T follicular helper cell (primary cell): ENCODE data around the gene SNRPB2.

Experiments
- DNase-seq: peaks from one replicate; pipeline ENCODE4 v3.0.0-alpha.2; 2020; ENCODE audit warnings: low read depth

The SNRPB2 gene

DNA sequence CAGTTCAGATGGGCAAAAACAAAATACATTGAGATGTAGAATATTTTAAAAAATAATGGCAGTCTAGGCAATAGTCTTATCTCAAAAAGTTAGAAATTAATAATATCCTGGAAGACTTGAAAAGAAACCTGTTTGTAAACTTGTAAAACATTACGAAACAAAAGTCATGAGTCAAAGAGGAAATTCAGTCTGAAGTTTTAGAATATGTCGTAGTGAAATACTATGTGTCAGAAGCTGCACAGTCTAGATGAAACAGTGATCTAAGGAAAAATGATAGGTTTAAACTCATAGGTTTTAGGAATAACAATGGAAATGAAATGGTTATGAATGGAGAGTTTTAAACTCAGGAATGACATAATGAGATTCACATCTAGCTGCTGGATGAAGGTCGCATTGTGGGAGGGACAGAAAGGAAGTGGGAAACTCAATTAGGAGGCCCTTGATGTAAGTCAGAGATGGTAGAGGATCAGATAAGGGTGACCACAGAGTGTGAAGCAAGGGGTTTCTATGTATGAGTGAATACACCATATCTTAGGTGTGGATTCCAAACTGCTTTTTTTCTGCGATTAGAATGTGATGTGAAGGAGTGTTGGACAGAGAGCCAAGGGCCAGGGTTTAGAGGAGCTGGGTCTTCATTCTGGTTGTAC, 2.8 kb downstream of the SNRPB2 start:
- DNase-seq, result no peak

DNA sequence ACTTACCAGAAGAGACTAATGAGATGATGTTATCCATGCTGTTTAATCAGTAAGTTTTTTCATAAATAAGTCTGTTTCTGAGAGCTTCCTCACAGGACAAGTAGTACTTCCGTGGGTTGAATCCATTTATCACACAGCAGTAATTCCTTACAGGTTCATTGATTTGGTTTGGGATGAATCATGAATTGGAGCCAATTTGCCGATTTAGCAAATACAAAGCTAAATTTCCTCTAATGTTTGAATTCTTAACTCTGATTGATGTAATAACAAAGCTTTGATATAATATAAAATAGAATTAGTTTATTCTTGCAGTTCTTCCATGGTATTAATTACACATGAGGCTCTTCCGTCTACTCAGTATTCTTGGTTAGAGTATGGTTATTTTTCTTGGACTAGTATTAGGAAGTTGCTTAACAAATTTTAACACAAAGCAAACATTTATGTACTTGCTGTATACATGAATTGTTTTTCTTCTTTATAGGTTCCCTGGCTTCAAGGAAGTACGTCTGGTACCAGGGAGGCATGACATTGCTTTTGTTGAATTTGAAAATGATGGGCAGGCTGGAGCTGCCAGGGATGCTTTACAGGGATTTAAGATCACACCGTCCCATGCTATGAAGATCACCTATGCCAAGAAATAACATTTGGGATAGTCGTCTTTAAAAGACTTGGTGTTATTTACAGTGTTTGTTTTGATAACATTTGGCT, 10.7 kb downstream of the SNRPB2 start:
- DNase-seq, result no peak

DNA sequence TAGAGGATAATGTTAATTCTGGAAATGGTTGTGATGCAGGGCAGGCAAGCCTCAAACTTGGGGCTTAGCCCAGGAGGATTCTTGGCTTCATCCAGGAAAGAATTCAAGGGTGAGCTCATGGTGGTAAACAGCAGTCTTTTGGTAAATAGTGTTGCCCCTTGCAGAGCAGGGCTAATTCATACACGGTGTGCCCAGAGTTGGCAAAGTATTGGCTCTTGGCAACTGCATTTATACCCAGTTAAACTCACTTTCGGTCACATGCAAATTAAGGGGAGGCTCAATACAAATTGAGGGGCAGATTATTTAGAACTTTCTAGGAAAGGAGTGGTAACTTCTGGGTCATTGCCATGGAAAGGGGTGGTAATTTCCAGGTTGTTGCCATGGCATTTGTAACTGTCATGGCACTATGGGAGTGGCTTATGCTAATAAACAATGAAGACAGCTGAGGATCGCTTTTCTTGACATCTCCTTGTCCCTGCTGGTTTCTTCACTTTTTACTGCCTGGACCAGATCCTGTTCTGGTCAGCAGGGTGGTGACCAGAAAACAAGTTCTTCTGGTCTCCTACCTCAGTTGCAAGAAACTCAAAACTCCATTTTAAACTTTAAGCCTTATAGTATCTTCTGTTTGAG, 14.5 kb downstream of the SNRPB2 start:
- DNase-seq, result no peak

DNA sequence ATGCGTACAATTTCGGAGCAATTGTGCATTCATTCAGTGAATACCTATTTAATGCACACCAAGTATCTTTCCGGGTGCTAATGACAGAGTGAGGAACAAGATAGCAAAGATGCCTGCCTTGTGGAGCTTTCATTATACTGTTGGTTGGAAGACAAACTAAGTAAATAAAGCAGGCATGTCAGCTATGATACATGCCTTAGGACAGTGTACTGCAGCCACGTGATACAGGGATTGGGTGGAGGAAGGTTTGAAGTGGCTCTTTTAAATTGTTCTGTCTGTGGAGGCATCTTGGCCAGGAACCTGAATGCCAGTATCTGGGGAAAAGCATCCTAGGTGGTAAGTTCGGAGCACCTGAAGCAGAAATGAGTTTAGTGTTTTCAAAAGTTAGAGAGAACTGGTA, 15.4 kb downstream of the SNRPB2 start:
- DNase-seq, result no peak

DNA sequence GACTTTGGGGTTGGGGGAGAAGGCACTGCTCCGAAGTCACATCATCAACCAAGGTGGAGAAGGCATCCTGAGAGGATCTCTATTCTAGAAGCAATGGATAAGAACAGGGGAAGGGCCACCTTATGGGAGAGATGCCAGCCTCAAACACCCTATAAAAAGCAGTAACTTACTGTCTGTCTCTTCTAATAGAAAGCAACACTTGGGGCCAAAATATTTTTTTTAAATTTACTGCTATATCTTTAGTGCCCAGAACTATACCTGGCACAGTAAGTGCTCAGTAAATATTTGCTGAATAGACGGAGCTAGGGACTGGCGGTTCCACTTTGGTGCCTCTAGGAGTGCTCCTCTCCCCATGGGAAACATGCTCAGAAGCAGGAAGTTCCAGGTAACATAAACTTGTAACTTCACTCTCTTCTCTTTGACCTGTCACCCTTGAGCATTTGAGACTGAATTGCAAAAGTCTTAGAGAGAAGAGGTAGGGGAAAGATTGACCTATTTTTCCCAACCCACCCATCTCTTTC, 17.5 kb downstream of the SNRPB2 start:
- no peak for DNase-seq

DNA sequence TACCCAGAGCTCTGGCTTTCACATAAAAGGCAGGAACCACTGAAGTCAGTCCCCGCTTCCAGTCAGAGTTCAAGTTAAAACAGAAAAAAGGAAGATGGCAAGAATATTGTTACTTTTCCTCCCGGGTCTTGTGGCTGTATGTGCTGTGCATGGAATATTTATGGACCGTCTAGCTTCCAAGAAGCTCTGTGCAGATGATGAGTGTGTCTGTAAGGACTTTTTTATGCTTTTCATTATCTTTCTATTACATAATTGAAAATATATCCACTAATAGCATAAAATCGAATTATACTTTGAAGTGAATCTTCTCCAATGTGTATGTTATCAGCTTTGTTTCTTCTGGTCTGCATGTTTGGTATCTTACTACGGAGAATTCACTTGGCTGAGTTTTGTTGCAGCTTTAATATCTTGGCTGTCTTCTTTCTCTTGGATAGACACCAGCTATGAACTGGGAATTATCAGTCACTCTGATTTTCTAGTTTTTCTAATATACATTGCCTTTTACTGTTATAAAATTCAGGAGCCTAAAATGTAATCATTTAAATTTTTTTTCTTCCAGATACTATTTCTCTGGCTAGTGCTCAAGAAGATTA, 18.6 kb downstream of the SNRPB2 start, which contains the start of gene OTOR:
Gene OTOR, plus strand, starts transcription at position 51 of the 593 bp plus-strand sequence. Its CDS starts 44 bp downstream, at position 95.
- DNase-seq, result no peak

DNA sequence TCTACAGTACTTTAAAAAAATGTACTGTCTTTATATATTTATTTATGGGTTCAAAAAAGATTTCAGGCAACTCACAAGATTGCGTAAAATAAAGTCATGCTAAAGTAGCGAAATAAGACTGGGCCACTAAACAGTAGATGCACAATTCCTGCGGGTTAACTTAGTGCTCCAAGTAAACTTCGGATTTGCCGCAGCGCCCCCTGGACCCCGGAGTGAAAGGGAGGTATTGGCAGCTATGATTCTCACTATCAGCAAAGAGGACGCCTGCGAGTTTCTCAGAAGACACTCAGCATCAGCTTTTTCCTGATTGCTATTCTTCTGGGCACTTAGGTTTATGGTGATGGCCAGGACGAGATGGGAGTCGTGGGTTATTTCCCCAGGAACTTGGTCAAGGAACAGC, 19.7 kb downstream of the SNRPB2 start:
- no peak for DNase-seq

DNA sequence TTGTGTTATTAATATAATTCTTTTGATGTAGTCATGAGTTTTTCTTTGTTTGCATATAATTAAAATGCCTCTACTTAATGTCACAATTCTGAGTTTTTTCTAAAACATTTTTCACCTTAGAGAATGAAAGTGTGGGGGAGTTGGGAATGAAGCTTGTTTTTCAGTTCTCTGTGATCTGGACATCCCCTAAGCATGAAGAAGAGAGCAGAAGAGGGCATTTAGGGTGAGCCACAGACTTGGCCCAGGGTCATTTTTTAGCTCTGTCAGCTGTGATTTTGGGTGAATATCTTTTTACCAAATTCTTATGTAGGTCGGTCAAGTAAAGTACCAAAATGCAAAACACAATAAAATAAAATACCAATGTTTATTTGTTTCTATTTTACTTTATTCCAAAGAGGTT, 22.3 kb downstream of the SNRPB2 start:
- no peak for DNase-seq

DNA sequence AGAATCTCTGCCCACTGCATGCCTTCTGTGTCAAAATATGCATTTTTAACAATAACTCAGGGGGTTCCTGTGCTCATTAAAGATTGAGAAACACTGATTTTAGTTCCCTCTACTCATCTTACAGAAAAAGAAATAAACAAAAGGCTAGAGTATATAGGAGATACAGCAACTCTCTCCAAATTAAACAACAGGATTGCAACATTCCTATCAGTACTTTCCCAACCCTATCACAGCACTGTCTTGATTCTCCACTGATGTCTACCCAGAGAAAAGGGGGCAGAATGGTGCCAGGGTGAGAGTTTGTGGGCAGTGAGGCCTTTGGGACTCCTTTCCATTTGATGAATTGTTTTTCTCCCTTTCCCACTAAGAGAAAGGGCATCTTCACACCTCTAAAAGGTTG, 23.1 kb downstream of the SNRPB2 start:
- no peak for DNase-seq

DNA sequence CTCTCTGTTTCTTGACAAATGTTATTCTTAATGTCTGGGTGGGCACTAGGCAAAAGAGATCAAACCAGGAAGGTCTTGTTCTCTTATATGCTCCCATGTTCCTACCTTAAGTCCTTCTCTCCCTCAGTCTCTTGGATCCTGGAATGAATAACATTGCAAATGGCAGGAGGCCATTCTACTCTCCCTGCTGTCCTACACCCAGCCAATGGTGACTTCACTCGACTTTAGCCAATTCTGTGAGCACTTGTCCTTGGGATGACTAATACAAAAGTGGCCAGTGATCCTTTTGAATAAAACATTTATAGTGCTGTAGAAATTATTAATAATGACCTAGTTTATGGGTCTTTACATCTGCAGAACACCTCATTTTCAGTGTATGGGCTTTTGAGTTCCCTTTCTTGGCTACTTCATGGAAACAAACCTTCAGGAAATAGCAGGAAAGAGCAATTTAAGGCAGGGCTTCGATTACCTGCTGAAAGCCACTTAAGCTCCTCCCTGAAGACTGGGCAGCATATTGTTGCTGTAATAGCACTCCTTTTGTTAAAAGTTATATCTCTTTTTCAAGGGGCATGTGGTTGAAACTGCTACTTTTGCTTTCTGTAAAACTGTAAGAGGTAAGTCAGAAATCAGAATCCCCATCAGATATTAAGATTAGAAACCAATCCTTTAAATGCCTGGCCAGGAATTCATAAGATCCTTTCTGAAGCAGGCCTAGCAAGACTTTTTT, 28.8 kb downstream of the SNRPB2 start:
- no peak for DNase-seq

DNA sequence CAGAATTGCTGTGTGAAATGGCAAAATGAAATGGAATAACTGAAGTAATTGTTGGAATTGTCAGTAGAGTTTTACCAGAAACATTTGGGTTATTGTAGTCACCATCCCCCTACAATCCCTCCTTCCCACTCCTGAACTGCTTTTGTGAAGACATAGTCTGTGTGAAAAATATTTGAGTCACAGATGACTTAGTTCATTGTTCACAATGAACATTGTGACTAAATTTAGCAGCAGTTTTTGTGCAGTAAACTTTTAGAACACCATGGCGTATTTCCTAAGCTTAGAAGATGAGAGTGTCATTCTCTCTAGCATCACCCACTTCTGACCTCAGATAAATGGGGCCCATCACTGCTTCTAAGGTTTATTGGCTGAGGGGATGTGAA, 29.3 kb downstream of the SNRPB2 start:
- DNase-seq, result no peak

DNA sequence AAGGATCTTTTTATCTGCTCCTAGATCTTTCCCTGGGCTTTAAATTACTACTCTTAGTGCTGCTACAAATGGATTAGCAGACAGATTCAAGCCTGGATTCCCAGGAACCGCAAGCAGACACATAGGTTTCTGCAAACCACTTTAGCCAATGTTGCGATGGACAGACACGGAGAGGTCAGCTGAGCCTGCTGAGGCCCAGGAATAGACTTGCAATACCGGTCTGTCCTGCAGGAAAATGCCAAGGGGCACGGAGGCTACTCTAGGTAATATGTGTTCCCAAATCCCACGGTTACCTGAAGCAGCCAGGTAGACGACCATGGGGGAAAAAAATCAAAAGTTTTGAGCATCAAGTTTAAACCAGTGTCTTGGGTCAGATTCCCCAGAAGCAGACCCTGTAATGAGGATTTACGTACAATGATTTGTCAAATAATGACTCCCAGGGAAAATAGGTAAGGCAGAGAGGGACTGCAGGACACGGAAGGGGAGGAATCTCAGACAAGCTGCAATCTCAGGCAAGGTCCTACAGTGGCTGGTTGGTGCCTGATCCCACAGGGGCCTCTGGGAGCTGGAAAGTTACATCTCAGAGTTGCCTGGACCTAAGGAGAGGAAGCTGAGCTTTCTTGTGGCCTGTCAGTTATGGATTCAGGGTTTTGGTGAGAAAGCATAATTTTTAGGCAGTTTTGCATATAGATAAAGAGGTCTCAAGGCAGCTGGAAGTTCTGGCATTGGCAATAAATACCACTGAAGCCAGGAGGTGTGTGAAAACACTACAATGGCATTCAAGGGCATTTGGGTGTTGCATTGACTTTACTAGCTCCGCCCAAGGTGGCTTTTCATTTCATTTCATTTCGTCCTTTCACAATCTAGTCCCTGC, 30.8 kb downstream of the SNRPB2 start:
- DNase-seq, result no peak

DNA sequence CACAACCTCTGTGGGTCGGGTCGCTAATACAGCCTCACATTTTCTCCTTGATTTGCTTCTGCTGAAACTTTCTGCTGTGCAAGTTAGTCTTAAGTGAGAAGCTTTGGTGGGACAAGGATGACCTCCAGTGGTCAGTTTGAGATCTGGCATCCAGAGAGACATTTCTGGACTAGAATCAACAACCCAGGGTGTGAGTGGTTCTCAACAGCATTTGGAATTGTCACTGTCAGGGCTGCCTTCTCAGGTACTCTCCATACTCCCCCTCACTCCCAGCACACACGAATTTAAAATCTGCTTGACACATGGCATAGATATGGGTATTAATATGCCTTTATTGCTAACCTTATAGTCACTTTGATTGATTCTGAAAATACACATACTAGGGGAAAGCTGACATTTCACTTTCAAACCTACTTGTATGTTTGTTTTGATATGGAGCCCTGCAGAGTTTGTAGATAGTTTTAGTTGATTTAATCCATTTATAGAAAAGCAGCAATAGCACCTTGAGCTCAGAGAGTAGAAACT, 31.5 kb downstream of the SNRPB2 start:
- peak; percentile 21 for DNase-seq

DNA sequence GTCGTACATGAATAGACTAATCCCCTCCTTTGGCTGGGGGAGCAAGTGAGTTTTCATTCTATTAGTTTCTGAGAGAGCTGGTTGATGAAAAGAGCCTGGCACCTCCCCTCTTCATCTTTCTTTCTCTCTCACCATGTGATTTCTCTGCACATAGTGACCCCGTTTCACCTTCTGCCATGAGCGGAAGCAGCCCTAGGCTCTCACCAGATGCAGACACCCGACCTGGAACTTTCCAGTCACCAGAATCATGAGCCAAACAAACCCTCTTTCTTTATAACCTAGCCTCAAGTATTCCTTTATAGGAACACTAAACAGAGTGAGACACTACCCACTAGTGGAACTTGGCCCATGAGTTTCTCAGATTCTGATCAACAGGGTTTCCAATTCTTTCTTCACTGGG, 34.7 kb downstream of the SNRPB2 start:
- DNase-seq, result no peak

DNA sequence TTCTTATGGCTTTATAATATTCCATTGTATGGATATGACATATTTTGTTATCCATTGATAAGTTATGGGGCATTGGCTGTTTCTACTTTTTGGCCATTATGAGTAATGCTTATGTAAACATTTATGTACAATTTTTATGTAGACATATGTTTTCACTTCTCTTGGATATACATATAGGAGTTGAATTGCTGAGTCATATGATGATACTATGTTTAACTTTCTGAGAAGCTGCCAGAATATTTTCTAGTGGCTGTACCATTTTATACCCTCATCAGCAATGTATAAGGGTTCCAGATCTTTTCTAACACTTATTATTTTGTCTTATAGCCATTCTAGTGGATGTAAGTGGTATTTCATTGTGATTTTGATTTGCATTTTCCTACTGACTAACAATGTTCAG, 41.4 kb downstream of the SNRPB2 start:
- no peak for DNase-seq

DNA sequence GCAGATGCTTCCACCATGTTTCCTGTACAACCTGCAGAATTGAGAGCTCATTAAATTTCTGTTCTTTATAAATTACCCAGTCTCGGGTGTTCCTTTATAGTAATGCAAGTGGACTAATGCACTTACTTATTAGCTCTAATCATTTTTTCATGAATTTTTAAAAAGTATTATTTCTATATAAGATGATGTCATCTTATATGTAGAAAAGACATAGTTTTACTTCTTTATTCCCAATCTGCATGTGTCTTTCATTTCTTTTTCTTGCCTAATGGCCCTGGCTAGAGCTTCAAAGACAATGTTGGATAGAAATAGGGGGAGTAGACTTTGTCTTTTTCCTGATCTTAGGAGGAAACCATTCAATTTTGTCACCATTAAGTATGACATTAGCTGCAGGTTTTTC, 46.1 kb downstream of the SNRPB2 start:
- DNase-seq, result no peak

DNA sequence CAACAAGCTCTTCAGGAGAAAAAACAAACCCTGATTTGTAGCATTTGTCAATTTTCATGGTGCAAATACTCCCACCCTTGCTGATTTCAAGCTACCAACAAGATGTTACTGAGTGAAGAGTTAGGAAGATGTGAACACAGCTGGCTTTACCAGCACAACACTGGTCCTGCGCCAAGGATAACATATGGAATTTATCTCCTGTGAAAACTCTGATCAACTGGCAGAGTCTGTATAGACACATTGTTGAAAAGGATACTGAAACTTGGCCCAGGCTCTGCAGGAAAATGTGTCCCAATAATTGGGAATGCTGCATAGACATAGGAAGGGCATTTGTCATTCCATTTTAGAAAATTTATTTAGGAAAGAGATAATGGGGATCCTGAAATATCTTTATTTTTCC, 47.3 kb downstream of the SNRPB2 start:
- no peak for DNase-seq

DNA sequence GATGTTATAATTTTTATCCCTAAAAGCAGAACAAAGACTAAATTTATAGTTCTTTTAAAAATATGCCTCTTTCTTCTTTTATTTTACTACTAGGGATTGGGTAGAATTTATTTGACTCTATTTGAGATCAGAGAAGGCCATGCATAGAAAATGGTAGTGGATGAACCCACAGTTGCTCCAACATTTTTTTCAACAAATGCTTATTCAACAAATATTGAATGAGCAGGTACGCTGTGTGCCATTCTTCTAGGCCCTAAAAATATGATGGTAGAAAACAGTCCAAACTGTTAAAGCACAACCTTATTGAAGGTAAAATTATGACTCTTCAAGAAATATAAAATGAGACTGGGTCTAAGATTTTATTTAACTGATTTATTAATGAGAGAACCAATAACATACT, 48.3 kb downstream of the SNRPB2 start:
- DNase-seq, result no peak

DNA sequence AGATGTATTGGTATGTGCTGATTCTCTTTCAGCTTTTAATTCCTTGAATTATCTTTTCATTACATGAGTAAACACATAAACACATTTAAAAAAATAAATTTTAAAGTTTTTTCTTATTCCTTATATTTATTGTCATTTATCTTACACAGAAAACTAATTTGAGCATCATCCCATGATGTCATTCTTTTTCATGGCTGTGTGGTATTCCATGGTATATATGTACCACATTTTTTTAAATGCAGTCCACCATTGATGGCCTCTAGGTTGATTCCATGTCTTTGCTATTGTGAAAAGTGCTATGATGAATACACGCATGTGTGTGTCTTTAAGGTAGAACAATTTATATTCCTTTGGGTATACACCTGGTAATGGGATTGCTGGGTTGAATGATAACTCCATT, 51.7 kb downstream of the SNRPB2 start:
- no peak for DNase-seq

DNA sequence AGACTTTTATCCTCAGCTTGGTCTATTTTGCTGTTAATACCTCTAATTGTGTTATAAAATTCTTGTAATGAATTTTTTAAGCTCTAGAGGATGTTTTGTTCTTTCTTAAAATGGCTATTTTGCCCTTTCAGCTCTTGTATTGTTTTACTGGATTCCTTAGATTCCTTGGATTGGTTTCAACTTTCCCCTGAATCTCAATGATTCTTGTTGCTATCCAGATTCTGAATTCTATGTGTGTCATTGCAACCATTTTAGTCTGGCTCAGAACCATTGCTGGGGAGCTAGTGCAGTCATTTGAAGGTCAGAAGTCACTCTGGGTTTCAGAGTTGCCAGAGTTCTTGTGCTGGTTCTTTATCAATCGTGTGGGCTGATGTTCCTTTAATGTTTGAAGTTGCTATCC, 55.4 kb downstream of the SNRPB2 start:
- DNase-seq, result no peak
